OCI-M2 (cell line): ENCODE measurements around the gene KCNQ4.

ENCODE experiments used
- DNase-seq: peaks from one replicate; lab custom pipeline; 2025; ENCODE audit not compliant: unreplicated experiment; lab: John Stamatoyannopoulos, UW

Gene KCNQ4

GRCh38 chr1:40754201-40754600 is 29.4 kb upstream of the KCNQ4 start:
- DNase-seq = no peak

- DNase-seq = no peak
Measured at GRCh38 chr1:40755067-40755466, 28.5 kb upstream of the KCNQ4 start.

GRCh38 chr1:40756523-40756922 is 27.1 kb upstream of the KCNQ4 start:
- no peak for DNase-seq

- no peak for DNase-seq
Measured at GRCh38 chr1:40757084-40757483, 26.5 kb upstream of the KCNQ4 start.

- DNase-seq = no peak
Measured at GRCh38 chr1:40758004-40758403, 25.6 kb upstream of the KCNQ4 start.

GRCh38 chr1:40758578-40759343 is 24.8 kb upstream of the KCNQ4 start:
- DNase-seq = no peak

- no peak for DNase-seq
Measured at GRCh38 chr1:40760984-40761383, 22.6 kb upstream of the KCNQ4 start.

GRCh38 chr1:40762144-40762923 is 21.3 kb upstream of the KCNQ4 start:
- no peak for DNase-seq

GRCh38 chr1:40763742-40764532 is 19.6 kb upstream of the KCNQ4 start:
- DNase-seq = no peak

- DNase-seq = no peak
Measured at GRCh38 chr1:40764981-40765380, 18.6 kb upstream of the KCNQ4 start.

- DNase-seq = no peak
Measured at GRCh38 chr1:40766017-40766416, 17.6 kb upstream of the KCNQ4 start.

GRCh38 chr1:40766560-40766959 is 17.0 kb upstream of the KCNQ4 start:
- no peak for DNase-seq

GRCh38 chr1:40768146-40768990 is 15.2 kb upstream of the KCNQ4 start:
- DNase-seq = no peak

GRCh38 chr1:40769815-40770214 is 13.8 kb upstream of the KCNQ4 start:
- DNase-seq = no peak

GRCh38 chr1:40770296-40771070 is 13.1 kb upstream of the KCNQ4 start:
- no peak for DNase-seq

GRCh38 chr1:40772146-40772955 is 11.2 kb upstream of the KCNQ4 start:
- DNase-seq = no peak

- no peak for DNase-seq
Measured at GRCh38 chr1:40773748-40774265, 9.8 kb upstream of the KCNQ4 start.

GRCh38 chr1:40774266-40774998 is 9.2 kb upstream of the KCNQ4 start:
- no peak for DNase-seq
